ENCODE results near the gene SIX4. TPM values are rescaled to one million over a fixed set of nuclear protein-coding genes. Genes with fewer than 3 reads are reported as not detected.

Gene SIX4
- total RNA-seq, 1 experiment from 2014 or later: 26.5 TPM

GRCh38 chr14:60668431-60669112, 55.6 kb downstream of the SIX4 start:
- Histone ChIP-seq H3K4me1 (ENCODE audit: insufficient read depth, low read length) (no peaks in the 10 kb centered on the region), H2BK15ac (ENCODE audit: low read depth, low read length) (no peak overlapping the region), H3K79me1 (ENCODE audit: insufficient read depth, low read depth, low read length, poor library complexity, severe bottlenecking) (no peaks in the 10 kb centered on the region), H3K79me2 (ENCODE audit: insufficient read depth, low read length) (no peaks in the 10 kb centered on the region), H3K14ac (ENCODE audit: insufficient read depth, low read length) (no peak overlapping the region), H2BK20ac (ENCODE audit: low read depth, low read length, poor library complexity, severe bottlenecking) (no peak overlapping the region), H3K9ac (ENCODE audit: extremely low read depth, insufficient read length, low read length) (no peak overlapping the region), H3K23me2 (ENCODE audit: insufficient read length, low read depth, low read length, poor library complexity, severe bottlenecking) (no peaks in the 10 kb centered on the region), H2BK5ac (ENCODE audit: insufficient read length, low read length) (no peak overlapping the region), H3K18ac (ENCODE audit: insufficient read length, low read depth, low read length) (no peak overlapping the region), H2AFZ (ENCODE audit: low read length) (no peak overlapping the region), H4K5ac (ENCODE audit: insufficient read length, low read depth, low read length) (no peak overlapping the region), H3K27me3 (ENCODE audit: insufficient read depth, low read length) (no peaks in the 10 kb centered on the region), H3K27ac (ENCODE audit: insufficient read length, low read depth, low read length) (no peak overlapping the region), H2BK12ac (ENCODE audit: insufficient read length, low read depth, low read length) (no peak overlapping the region), H3K4ac (ENCODE audit: low read depth, low read length) (no peak overlapping the region), H3K9me3 (ENCODE audit: control insufficient read depth, low read depth, low read length) (no peaks in the 10 kb centered on the region), H4K8ac (replicated peaks; ENCODE audit: insufficient read length, low read depth, low read length) (no peak overlapping the region), H2AK5ac (ENCODE audit: insufficient read length, low read length) (no peak overlapping the region), H4K91ac (ENCODE audit: insufficient read length, low read depth, low read length) (no peak overlapping the region), H2BK120ac (ENCODE audit: low read depth, low read length, poor library complexity, severe bottlenecking) (no peak overlapping the region), H3K23ac (ENCODE audit: insufficient read length, low read depth, low read length) (no peak overlapping the region), H3K56ac (ENCODE audit: insufficient read length, low read depth, low read length) (no peak overlapping the region), H4K20me1 (ENCODE audit: control insufficient read depth, insufficient read depth, insufficient read length) (no peaks in the 10 kb centered on the region), H3K4me2 (ENCODE audit: insufficient read depth, insufficient read length, low read length) (no peak overlapping the region), H3T11ph (ENCODE audit: low read length) (no peak overlapping the region)
- no peak overlapping the region for H3K4me3 Mint-ChIP-seq
- DNase-seq: no peak
- no peaks in the 10 kb centered on the region for H3K36me3 Mint-ChIP-seq (ENCODE audit: insufficient read depth in 1 of 3, low read depth in 3 of 3)
- H3K9me3 Mint-ChIP-seq: no peaks in the 10 kb centered on the region
- no CpG with 5 or more reads among the region's 5 CpGs for WGBS (ENCODE audit: extremely low coverage, insufficient read length, low lambda C conversion rate)
- no peaks in the 10 kb centered on the region for H3K27me3 Mint-ChIP-seq (ENCODE audit: low read depth)
- no peak overlapping the region for H3K27ac Mint-ChIP-seq
- no peak for TF ChIP-seq CTCF (conservative IDR thresholded peaks at IDR 0.05)
- H3K4me1 Mint-ChIP-seq: no peaks in the 10 kb centered on the region
